ENCODE results near the gene BACH1.

BACH1 gene

DNA sequence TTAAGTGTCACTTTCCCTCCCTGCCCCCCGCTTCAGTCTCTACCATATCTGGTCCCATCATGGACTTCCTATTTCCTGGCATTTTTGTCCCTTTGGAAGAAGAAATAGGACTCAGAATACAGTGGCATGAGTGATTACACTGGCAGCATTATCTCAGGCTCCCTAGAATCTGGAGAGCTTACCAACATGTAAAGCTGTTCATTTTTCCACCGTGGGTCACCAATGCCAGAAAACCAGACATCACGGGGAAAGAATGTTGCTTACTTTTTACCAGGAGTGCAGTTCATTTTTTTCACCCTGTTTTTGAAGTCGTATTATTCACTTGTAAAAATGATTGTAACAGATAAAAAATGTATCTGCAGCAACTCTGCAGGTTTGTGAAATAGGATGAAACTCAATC lies 44.8 kb downstream of the BACH1 start:
- POLR2A ChIA-PET, result no interaction called here
- DNase-seq (ENCODE audit: extremely low spot score), result no peak
- TF ChIP-seq, protein P1, sequence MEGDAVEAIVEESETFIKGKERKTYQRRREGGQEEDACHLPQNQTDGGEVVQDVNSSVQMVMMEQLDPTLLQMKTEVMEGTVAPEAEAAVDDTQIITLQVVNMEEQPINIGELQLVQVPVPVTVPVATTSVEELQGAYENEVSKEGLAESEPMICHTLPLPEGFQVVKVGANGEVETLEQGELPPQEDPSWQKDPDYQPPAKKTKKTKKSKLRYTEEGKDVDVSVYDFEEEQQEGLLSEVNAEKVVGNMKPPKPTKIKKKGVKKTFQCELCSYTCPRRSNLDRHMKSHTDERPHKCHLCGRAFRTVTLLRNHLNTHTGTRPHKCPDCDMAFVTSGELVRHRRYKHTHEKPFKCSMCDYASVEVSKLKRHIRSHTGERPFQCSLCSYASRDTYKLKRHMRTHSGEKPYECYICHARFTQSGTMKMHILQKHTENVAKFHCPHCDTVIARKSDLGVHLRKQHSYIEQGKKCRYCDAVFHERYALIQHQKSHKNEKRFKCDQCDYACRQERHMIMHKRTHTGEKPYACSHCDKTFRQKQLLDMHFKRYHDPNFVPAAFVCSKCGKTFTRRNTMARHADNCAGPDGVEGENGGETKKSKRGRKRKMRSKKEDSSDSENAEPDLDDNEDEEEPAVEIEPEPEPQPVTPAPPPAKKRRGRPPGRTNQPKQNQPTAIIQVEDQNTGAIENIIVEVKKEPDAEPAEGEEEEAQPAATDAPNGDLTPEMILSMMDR (IDR thresholded peaks at IDR 0.05; ENCODE audit: control extremely low read depth, extremely low read depth, low read depth, missing control alignments), result no peak
- CTCF ChIA-PET, result interaction anchor here (1.0 to 2.7 kb wide), 4 partner anchors 18 to 33 kb away, joined by 3 to 10 read pairs (median 4); no protein-coding TSS in a partner anchor

DNA sequence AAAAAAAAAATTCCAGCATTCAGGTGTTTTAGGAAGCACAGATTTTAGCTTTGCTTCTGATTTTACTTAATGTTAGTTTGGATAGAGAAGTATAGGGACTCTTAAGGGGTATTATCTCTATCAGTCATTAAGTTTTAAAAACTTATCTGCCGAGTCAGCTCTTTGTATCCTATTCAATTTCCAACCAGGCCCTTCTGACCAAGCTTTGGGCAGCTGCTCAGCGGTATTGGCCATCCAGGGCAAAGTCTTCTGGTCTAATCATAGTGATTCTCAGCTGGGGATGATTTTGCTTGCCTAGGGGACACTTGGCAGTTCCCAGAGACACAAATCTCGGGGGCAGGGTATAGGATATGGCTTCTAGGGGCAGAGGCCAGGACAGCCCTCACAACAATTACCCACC lies 47.6 kb downstream of the BACH1 start:
- ChIA-PET POLR2A (no interaction called here), CTCF (interaction anchor here (1.2 kb wide), 2 partner anchors 171 to 182 kb away, joined by 3 read pairs; no protein-coding TSS in a partner anchor)
- no peak for DNase-seq (ENCODE audit: extremely low spot score)
- TF ChIP-seq, protein P1 (IDR thresholded peaks at IDR 0.05; ENCODE audit: control extremely low read depth, extremely low read depth, low read depth, missing control alignments), result no peak

DNA sequence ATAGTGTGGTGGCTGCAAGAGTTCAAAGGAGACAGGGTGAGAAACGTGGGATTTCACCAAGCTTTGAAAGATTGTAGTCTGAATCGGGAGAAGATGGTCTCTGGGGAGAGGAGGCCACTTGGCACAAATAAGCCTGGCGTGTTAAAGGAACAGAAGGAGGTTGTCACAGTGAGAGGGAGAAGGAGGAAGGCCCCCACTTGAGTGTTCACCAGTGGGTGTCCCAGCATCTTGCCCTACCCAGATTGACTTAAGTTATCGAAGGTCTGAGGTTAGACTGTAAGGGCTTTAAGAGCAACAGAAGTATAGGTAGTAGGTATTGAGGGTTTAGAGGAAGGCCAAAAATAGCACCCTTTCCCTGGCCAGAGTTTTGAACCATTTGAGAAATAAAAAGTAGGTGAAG lies 48.0 kb downstream of the BACH1 start:
- CTCF ChIA-PET, result interaction anchor here (1.2 kb wide), 1 partner anchor 171 kb away, joined by 3 read pairs; no protein-coding TSS in a partner anchor
- DNase-seq (ENCODE audit: extremely low spot score), result no peak
- TF ChIP-seq, protein P1 (IDR thresholded peaks at IDR 0.05; ENCODE audit: control extremely low read depth, extremely low read depth, low read depth, missing control alignments), result no peak
- POLR2A ChIA-PET, result no interaction called here

DNA sequence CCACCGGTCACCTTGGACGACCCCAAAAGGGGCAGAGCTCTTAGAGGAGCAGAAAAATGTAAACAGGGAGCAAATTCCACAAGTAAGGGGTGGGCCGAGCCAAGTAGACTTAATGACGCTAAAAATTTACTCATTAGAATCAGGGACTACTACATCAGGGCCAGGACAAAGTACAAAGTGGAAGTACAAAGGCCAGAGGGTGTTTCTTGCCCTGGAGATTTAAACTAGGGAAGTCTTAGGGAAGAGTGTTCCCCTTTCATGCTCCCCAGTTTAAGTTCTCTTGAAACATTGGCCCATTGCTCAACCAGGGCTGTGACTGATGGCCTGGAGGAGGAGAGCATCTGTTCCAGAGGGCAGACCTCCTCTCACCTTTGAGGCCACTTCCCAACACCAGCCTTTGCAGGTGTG lies 48.6 kb downstream of the BACH1 start:
- POLR2A ChIA-PET, result no interaction called here

DNA sequence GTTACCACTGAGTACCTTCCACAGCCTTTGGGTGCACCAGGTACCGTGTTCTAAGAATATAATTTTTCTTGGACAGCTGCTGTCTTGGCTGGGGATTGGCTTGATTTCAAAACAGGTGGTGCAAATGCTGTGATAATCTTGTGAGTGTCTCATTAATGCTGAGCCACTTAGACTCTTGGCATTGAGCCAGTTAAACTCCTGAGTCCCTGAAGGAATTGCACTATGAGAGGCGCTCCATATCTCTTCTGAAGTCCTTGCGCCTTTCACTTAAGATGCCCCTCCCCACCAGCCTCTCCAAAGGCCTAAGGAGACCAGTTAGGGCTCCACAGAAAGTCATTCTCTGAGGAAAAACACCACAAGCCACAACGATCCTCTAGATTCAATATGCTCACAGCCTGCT lies 51.0 kb downstream of the BACH1 start:
- no peak for DNase-seq (ENCODE audit: extremely low spot score)
- ChIA-PET POLR2A (no interaction called here), CTCF (interaction anchor here (1.2 to 4.0 kb wide), 7 partner anchors 8 to 245 kb away, joined by 3 to 26 read pairs (median 6); no protein-coding TSS in a partner anchor)
- TF ChIP-seq, protein P1 (IDR thresholded peaks at IDR 0.05; ENCODE audit: control extremely low read depth, extremely low read depth, low read depth, missing control alignments), result no peak

More for the DNA sequence above, 48.6 kb downstream of the BACH1 start:
- TF ChIP-seq, protein P1 (IDR thresholded peaks at IDR 0.05; ENCODE audit: control extremely low read depth, extremely low read depth, low read depth, missing control alignments), result no peak
- no peak for DNase-seq (ENCODE audit: extremely low spot score)
- CTCF ChIA-PET, result no interaction called here

DNA sequence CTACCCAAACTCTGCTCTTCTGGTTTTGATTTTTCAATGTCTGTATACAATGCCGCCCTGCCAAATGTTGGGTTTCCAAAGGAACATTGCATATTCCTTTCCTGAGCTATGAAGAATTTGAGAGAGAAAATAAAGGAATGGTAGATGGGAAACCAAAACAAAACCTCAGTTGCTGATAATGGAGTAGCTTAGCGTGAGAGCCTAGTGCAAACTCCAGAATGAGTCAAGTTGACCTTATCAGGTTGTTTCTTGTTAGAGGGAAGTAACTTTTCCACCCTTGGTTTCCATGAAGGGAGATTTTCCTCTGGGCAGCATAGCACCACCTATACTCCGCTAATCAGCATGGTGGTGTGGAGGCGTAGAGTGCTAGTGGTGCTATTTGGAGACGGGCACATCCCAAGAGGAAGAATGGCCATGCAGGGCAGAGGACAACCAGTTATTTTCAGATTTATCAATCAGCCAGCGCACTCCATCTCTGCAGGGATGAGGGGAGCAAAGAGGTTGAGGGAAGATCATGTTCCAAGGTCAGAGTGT lies 51.6 kb downstream of the BACH1 start:
- POLR2A ChIA-PET, result no interaction called here
- TF ChIP-seq, protein P1 (IDR thresholded peaks at IDR 0.05; ENCODE audit: control extremely low read depth, extremely low read depth, low read depth, missing control alignments), result no peak
- no peak for DNase-seq (ENCODE audit: extremely low spot score)
- CTCF ChIA-PET, result interaction anchor here (1.2 to 4.0 kb wide), 6 partner anchors 7 to 245 kb away, joined by 3 to 26 read pairs (median 8); no protein-coding TSS in a partner anchor

Data from GM10248 (cell line).